Sciatic nerve (tissue), 2 donors: ENCODE data around the gene LATS2. TPM values are rescaled to one million over a fixed set of nuclear protein-coding genes. Genes with fewer than 3 reads are reported as not detected.

Experiments
- ATAC-seq: fragments of 200-7000 bp; cut with Tn5 transposase; one replicate; pipeline ENCODE4 v1.9.1; 2020; ENCODE audit warnings: mild to moderate bottlenecking, moderate library complexity
- DNase-seq: peaks from one replicate; pipeline ENCODE4 v3.0.0-alpha.2; 2020; ENCODE audit warnings: low spot score
- intact Hi-C: fragments of 100-400 bp; cut with DNase I; formaldehyde crosslinking; loops from one replicate; pipeline ENCODE4 v1.14.2; 2022
- total RNA-seq: library from RNA; stranded (reverse); fragmentation: NEBNext Ultra II Directional; extraction: Animal tissue kit (Norgen Biotek cat#: 25700); gene quantifications from one replicate; pipeline ENCODE4 v1.2.1, GENCODE V29; 2021
- donor health status: DM: no; HTN: no; CAD: no.
- donor health status: DM: no; HTN: no; CAD: no.

Gene LATS2
- total RNA-seq, 1 donor from 2014 or later, result 59.1 TPM

DNA sequence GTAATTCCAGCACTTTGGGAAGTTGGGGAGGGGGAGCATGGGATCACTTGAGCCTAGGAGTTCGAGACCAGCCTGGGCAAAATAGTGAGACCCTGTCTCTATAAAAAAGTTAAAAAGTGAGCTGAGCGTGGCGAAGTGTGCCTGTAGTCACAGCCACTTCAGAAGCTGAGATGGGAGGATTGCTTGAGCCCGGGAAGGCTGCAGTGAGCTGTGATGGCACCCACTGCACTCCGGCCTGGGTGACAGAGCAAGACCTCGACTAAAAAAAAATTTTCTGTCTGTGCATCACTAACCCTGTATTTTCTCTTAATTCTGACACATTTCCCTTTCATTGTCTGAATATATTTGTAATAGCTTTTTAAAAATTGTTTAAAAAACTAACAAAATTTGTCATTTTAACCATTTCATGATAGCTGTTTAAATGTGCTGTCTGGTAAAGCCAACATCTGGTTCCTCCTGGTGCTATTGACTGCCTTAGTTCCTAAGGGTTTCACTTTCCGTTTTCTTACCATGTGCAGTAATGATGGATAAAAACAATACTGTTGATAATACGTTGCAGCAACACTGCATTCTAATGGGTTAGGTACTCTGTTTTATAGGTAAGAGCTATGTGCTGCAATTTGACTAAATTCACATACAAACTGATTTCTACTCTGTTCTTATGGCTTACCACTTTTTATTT lies 29.7 kb downstream of the LATS2 start:
- intact Hi-C loops, result no loop called here
- DNase-seq (no peak), ATAC-seq (no peak)

DNA sequence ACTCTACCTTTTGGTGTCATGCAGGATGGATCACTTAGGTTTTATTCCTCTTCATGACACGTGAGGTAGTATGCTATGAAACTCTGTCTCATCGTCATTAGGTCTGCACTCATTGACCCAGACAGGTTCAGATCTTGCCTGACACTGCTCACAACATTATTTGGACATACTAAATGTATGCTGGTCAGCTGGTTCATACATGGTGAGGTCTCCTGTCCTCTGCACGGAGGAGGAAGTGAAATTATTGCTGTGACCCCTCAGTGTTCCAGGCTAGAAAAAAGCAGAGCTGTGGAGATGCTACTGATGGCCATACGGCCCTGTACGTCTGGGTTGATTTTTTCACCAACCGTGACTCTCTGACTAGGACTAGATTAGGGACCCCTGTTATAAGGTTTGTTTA lies 35.8 kb downstream of the LATS2 start:
- intact Hi-C loops, result no loop called here
- DNase-seq (no peak), ATAC-seq (no peak)

DNA sequence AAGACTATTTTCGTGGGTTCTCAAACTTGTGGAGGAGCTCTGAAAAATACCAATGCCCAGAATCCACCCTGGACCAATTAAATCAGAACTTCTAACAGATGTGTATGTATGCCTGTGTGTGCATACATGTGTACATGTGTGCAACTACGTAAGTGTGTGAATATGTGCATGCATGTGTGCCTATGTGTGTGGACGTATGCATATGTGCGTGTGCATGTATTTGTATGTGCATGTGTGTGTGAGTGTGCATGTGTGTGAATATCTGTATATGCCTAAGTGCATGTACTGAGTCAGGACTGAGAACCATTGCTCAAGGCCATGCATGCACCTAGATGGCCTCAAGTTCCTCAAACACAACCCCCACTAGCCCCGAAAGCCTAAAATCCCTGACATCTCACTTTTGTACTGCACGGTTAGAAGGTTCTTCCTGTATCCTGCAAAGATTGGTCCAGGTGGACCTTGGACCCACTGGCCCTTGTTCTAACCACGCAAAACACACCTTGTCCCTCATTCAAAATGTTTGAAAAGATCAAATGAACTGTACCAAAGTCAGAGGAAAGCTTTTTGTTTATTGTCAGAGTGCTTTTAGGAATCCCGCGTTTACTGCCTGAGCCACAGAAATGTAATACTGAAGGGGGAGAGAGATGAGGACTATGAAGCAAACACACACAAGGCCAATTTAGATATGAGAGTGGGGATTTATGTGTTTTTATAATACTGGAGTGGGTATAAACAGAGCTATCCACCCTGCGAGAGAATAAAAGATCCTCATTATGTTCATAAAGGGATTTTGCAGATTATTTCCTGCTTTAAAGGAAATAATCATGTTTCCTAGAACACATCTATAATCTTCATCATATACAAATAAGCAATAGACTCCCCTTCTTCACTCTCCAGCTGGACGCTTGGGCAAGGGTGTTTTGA lies 39.1 kb downstream of the LATS2 start:
- no peak for ATAC-seq
- intact Hi-C loops, result no loop called here
- no peak for DNase-seq

DNA sequence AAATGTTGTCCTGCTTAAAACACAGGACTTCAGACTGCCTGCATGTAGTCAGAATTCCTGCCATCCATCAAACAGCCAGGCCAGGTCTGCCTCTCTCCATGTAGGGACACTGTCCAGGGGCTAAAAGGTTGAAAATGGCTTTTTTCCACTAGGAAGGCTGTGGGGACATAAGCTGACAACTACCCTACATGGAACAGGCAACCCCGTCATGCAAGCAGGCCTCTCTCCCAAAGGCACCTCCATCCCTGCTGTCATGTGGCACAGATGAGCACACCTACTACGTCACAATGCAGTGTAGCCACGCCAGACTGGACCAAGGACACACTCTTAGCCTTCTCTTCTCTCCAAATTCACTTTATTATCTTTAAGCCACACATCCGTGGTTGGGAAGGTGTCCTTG lies 40.8 kb downstream of the LATS2 start:
- no peak for DNase-seq
- ATAC-seq, result peak; percentile 30
- intact Hi-C loops, result no loop called here

DNA sequence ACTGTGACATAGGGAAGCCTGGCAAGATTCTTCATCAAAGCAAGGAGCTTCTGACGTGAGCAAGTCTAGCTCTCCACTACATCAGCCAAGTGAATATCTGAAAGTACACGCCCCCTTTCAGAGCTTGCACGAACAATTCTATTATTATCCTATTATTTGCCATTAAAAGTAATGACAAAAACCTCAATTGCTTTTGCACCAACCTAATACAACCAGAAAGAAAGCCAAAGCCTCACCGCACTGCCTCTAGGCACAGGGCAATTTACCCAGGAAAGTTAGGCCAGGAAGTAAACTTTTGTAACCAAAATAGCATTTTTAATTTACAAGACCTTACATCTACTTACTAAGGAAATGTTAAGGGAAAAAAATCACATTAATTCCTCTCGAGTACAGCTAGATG lies 41.2 kb downstream of the LATS2 start:
- ATAC-seq, result no peak
- intact Hi-C loops, result no loop called here
- DNase-seq, result no peak

DNA sequence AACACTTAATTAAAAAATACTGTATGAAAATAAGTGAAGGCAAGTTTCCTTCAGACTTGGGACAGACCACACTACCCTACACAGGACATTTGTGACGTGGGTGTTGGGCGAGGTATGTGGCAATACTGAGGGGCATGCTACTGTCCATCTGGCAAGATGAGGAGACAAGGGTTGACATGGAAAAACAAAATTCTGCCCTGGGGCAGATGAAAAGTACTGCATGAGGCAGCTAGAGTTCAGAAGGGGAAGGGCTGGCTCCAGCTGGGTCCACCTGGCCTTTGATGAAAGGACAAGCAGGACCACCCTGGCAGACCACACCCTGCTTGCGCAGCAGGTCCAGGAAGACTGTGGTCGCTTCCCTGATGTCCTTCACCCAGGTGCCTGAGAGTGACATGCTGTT lies 43.2 kb downstream of the LATS2 start:
- intact Hi-C loops, result no loop called here
- ATAC-seq, result no peak
- no peak for DNase-seq

DNA sequence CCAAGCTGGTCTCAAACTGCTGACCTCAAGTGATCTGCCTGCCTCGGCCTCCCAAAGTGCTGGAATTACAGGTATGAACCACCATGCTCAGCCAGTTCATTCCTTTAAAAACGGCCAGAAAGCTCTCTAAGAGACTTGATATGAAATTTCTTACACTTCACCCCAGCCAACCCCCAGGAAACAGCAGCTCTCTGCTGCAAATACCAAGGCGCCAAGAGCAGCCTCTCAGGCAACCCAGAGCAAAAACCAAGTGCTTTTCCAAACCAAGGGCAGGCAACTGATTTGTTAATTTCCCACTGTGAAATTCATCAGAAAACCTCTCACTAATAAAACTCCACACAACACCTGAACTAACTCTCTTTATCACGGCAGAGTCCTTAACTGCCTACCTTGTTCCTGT lies 44.9 kb downstream of the LATS2 start:
- ATAC-seq (no peak), DNase-seq (no peak)
- intact Hi-C loops, result no loop called here

DNA sequence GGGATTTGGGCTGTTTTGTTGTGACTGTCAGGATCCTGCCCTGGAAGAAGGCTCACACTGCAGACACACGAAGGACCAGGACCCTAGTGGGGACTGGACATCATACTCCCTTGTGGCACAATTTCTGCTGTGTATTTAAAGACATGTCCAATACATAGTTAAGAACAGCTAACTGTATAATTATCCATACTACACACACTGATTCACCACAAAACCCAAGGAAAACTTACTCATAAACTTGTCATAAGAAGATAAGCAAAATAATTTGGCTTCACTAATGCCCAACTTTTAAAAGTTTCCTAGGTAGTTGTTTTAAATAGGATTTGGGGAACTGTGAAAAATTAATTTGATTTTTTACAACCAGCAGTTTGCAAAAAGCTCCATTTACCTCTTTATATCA lies 46.1 kb downstream of the LATS2 start:
- intact Hi-C loops, result no loop called here
- ATAC-seq (no peak), DNase-seq (no peak)

DNA sequence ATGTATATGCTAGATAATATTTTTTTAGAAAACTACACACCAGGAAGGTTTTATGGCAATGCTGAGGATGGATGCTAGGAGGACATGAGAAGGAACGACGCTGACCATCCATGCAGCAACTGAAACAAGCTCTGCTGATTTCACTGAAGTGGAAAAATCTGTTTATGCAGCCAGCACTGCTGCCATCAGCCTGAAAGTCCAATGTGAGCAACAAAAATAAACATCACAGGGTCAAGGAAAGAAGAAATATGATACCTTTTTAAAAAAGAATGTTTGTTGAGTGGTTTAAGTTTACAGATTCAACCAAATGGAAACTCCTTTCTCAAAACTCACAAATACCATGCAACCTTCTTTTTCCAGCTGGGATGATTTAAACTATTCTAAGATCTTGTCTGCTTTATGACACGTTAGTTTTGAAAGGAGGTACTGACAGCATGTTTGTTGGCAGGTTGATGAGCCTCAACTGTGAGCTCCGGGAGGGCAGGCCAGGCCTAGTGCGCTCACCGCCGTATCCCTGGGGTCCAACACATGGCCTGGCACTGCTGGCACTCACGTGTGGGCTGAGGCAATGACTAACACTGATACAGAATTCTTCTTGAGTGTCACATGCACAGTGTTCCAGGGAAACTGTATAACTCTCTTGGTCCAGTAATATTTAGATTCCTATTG lies 46.8 kb downstream of the LATS2 start:
- intact Hi-C loops, result no loop called here
- DNase-seq, result no peak
- ATAC-seq, result peak; percentile 77

DNA sequence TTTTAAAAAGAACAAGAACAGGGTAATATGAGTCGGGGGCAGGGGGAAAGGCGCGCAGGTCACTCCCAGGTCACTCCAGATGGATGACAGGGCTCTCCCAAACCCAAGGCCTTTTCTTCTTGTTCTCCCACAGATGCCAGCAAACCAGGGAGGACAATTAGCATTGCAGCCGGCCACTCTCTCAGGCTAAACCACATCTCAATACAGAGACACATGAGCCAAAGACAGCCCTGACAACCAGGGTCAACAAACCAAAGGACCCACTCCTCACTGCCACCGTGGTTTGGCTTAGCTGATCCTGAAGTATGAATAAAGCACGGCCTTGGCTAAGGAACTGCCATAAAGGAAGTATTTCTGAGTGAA lies 47.3 kb downstream of the LATS2 start:
- ATAC-seq, result no peak
- intact Hi-C loops, result no loop called here

DNA sequence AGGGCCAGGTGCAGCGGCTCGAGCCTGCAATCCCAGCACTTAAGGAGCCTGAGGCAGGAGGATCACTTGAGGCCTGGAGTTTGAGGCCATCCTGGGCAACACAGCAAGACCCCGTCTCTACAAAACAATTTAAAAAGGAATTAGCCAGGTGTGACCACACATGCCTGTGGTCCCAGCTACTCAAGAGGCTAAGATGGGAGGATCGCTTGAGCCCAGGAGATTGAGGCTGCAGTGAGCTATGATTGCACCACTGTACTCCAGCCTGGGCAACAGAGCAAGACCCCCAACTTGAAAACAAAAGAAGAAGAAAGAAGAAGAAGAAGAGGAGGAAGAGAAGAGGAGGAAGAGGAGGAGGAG lies 47.7 kb downstream of the LATS2 start:
- ATAC-seq (no peak), DNase-seq (no peak)
- intact Hi-C loops, result no loop called here

More for the DNA sequence above, 47.3 kb downstream of the LATS2 start:
- DNase-seq, result no peak

DNA sequence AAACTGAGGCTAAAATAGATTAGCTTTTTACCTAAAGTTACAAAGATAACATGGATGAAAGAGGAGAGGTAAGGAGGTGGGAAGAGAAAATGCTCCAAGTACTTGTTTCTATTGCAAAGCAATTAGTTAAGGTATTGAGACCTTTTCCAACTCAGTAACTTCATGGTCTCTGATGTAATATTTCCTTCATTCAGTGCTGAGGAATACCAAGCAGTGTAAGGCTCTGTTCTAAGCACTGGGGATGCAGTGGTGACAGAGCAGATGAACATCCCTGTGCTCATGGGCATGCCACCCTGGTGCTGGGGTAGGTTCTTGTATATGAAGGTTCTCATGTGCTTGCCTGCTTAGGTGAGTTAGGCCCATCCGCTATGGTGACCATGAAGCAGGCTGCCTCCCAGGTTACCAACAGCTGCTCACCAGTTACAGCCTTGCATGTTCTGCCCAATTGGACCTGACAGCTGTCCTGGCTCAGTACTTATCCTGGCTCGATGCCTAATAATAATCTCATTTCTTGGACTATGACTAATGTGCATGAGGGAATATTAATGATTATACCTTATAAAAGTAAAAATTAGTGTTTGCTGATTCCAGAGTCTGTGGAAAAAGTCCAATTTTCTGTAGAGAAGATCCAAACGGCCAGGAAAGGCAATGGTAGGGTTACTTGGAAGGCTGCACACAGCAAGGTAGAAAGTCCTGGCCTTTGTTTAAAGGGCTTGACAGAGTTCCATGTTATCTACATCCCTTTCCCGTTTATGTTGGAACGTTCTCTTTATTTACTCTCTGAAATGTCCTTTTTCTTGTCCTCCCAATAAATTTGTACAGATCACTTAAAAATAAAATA lies 48.3 kb downstream of the LATS2 start:
- ATAC-seq, result peak; percentile 25

DNA sequence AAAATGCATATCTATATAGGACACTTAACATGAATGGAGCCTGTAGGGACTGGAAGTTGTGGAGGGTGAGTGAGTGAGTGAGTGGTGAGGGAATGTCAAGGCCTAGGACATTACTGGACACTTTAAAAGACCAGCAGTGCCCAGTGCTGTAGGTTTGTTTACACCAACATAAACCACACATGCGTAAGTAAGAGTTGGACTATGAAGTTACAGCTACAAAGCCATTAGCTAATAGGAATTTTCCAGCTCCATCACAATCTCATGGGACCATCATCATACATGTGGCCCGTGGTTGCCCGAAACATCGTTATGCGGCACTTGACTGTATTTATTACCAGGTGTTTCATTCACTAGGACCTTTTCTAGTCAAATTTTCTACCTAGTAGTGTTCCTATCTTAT lies 49.2 kb downstream of the LATS2 start:
- DNase-seq, result no peak

More for the DNA sequence above, 48.3 kb downstream of the LATS2 start:
- intact Hi-C loops, result no loop called here
- DNase-seq, result no peak

DNA sequence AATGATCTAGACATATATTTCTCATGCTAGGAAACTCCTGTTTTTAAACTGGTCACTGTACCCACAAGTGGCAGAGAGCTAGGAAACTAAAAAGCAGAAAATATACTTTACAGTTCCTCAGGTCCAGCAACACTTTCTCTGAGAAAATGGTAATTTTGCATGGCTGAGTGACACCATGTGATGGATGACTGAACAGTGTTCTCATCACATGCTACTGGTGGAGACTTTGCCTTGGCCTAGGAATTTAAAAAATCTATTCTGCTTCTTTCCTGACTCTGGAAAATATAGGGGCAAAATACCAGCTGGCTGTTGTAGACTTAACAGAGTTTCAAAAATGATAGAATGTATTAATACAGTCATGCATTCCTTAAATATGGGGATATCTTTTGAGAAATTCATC lies 50.0 kb downstream of the LATS2 start:
- DNase-seq (no peak), ATAC-seq (no peak)
- intact Hi-C loops, result no loop called here

More for the DNA sequence above, 49.2 kb downstream of the LATS2 start:
- intact Hi-C loops, result no loop called here
- no peak for ATAC-seq

DNA sequence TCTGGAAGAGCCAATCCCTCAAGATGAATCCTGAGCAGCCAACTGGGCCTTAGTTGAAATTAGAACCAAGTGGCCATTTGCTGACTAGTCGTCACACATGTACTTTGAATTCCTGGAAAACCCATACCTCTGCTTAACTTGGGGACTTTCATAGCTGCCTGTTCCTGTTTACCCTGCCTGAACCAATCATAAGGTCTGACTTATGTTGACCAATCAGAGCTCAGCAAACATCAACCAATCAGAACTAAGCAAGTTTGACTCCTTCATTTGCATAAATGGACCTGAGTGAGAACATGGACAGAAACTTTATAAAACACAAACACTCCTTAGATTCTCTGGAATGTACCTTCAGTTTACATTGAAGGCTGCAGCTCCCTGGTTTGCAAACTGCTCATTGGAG lies 50.8 kb downstream of the LATS2 start:
- DNase-seq, result no peak
- intact Hi-C loops, result no loop called here
- ATAC-seq, result peak; percentile 52

DNA sequence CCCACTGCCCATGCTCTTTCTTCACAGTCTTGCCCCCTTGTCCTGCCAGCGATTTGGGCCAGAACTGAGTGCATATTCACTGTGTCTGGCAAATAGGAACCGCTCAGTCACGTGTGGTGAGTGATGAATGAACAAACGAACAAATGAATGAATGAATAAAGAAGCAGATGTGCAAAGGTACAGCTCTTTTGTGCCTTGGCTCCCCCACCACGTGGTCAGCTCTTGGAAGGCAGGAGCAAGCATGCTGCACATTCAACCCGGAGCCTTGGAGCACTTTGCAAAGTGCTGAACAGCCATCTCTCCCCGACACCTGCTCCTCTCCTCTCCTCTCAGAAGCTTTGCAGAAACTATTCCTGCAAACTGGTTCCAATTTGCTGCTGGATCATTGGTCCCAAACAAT lies 52.4 kb downstream of the LATS2 start:
- intact Hi-C loops, result no loop called here
- ATAC-seq, result no peak
- no peak for DNase-seq

DNA sequence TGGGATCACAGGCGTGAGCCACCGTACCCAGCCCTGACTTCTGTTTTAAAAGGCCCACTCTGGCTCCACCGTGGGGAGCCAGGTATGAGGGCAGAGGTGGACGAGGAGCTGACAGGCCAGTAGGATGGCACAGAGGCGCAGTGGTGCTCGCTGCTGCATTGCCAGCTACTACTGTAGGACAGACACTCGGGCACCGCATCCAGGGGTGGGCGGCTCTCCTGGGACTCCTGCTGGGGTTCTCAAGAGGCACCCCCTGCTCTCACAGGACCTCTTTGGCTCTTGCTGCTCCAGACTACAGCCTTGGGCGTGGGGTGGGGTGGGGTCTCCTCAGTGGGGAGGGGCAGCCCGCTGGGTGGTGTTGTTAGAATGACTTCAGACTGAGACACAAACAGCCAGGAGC lies 53.4 kb downstream of the LATS2 start:
- intact Hi-C loops, result no loop called here
- no peak for DNase-seq
- no peak for ATAC-seq

DNA sequence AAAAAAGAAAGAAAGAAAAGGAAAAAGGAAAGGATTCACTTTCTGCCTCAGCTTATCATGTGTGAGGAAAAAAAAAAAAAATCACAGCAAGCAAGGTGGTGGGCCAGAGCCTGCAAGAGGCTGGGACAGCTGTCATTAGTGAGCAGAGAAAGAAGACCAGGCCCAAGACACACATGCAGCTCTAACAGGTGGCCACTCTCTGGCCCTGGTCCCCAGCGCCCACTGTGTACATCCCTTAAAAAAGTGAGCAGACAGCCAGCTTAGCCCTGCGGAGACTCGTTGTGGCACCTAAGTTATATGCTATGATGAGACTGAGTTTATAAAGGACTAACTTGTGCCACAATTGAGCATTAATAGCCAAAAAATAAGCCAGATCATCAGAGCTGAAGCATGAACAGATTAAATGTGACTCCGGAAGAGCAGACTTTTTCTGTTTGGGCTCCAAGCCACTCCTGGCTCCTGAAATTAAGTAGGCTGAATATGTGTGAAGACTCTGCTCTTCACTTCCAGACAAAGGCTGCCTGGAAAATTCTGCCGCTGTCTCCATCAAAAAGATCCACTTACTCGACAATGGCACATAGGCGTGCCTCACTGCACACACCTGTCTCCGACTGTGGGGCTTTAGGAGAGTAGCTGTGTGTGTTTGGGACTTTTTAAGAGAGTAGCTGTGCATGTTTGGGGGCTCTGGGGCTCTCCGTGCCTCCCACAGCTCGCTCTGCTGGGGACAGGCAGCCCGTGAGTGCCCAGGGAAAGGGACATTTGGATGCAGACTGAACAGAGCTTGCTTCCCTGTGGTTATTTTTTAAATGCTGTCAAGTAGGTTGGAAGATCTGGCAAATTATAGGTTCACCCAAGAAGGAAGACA lies 55.0 kb downstream of the LATS2 start:
- ATAC-seq (no peak), DNase-seq (no peak)
- intact Hi-C loops, result no loop called here
